Gastrocnemius medialis (tissue), 4 donors: Measurements from ENCODE around the gene GATA1.

ENCODE experiments used
- CTCF ChIP-seq, 5 experiments: fragments of 450-650 bp in 3 of 5; fragments of 200-600 bp in 2 of 5; sonication (generic) in 2 of 5; IDR thresholded peaks in 4 of 5; conservative IDR thresholded peaks in 1 of 5; 1 replicate in 4 of 5; 2 replicates in 1 of 5; pipeline ENCODE4 v1.5.1; 2016 to 2019; ENCODE audit warnings: antibody characterized with exemption in 5 of 5, mild to moderate bottlenecking in 3 of 5, moderate library complexity in 3 of 5
- POLR2A ChIP-seq, 2 donors: fragments of 450-650 bp; IDR thresholded peaks; one replicate each; pipeline ENCODE4 v1.6.1; 2017; ENCODE audit warnings: antibody characterized with exemption in 2 of 2, mild to moderate bottlenecking in 2 of 2, moderate library complexity in 2 of 2

GRCh38 chrX:48741834-48742233, 44.6 kb upstream of the GATA1 start:
- TF ChIP-seq CTCF (IDR thresholded peaks at IDR 0.05 in 4 of 5, conservative IDR thresholded peaks at IDR 0.05 in 1 of 5) (no peak), POLR2A (IDR thresholded peaks at IDR 0.05) (no peak)
